Measurements from ENCODE around the gene YARS2. TPM values are rescaled to one million over a fixed set of nuclear protein-coding genes. Genes with fewer than 3 reads are reported as not detected.

The YARS2 gene
- total RNA-seq, 1 experiment from 2014 or later = 48.7 TPM

DNA sequence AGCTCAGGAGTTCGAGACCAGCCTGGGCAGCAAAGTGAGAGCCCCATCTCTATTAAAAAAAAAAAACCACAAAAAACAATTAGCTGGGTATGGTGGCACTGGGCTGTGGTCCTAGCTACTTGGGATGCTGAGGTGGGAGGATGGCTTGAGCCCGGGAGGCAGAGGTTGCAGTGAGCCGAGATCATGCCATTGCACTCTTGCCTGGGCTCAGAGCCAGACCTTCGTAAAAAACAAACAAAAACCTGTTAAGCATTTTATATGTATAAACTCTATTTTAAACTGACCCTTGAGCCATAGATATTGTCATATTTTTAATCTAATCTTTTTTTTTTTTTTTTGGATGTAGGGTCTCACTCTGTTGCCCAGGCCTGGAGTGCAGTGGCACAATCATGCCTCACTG is 40.9 kb downstream of the YARS2 start:
- no peak overlapping the region for H3K4me3 Mint-ChIP-seq (ENCODE audit: unreplicated experiment)
- intact Hi-C loops (cut with micrococcal nuclease; ENCODE audit: unreplicated experiment) = no loop called here

DNA sequence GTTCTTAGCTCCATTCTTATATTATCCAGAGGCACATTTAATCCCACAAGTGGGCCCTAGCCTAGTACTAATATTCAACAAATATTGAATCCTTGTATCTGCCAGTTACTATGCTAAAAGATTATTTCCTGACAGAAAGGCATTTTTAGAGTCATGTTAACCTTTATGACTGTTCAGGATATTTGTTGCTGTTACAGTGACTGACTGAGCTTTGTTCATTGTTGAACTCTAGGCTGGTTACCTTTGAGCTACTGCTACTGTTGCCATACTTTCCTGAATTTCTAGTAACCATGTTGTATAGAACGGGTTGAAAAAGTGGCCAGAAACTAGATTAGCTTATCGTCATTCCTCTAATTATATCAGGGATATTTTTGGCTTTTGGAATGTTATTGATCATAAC is 46.8 kb downstream of the YARS2 start:
- no peaks in the 10 kb centered on the region for H3K4me1 ChIP-seq
- TF ChIP-seq, protein P1, sequence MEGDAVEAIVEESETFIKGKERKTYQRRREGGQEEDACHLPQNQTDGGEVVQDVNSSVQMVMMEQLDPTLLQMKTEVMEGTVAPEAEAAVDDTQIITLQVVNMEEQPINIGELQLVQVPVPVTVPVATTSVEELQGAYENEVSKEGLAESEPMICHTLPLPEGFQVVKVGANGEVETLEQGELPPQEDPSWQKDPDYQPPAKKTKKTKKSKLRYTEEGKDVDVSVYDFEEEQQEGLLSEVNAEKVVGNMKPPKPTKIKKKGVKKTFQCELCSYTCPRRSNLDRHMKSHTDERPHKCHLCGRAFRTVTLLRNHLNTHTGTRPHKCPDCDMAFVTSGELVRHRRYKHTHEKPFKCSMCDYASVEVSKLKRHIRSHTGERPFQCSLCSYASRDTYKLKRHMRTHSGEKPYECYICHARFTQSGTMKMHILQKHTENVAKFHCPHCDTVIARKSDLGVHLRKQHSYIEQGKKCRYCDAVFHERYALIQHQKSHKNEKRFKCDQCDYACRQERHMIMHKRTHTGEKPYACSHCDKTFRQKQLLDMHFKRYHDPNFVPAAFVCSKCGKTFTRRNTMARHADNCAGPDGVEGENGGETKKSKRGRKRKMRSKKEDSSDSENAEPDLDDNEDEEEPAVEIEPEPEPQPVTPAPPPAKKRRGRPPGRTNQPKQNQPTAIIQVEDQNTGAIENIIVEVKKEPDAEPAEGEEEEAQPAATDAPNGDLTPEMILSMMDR (IDR thresholded peaks at IDR 0.05; ENCODE audit: insufficient read depth in 1 of 2, low read depth in 1 of 2, low read length in 1 of 2, severe bottlenecking in 1 of 2, unreplicated experiment in 1 of 2) = no peak
- no peak overlapping the region for H3K4me3 Mint-ChIP-seq (ENCODE audit: unreplicated experiment)
- peaks cover 47% of the 10 kb centered on the region for H3K36me3 Mint-ChIP-seq (ENCODE audit: insufficient read depth, unreplicated experiment)
- CTCF ChIA-PET = no interaction called here
- peaks cover 6% of the 10 kb centered on the region for H3K4me1 Mint-ChIP-seq (ENCODE audit: low read depth, unreplicated experiment)
- H3K27me3 ChIP-seq (replicated peaks; ENCODE audit: control insufficient read depth, insufficient read depth, low read length) = no peaks in the 10 kb centered on the region
- H3K27ac Mint-ChIP-seq (ENCODE audit: unreplicated experiment) = no peak overlapping the region
- no peaks in the 10 kb centered on the region for H3K27me3 Mint-ChIP-seq (ENCODE audit: insufficient read depth, unreplicated experiment)
- POLR2A ChIA-PET = no interaction called here
- no peaks in the 10 kb centered on the region for H3K9me3 ChIP-seq
- BruUV-seq (replicated peaks) = no TSS peak
- no peak for DNase-seq
- intact Hi-C loops (cut with micrococcal nuclease; ENCODE audit: unreplicated experiment) = no loop called here
- no peaks in the 10 kb centered on the region for H3K9me3 Mint-ChIP-seq (ENCODE audit: unreplicated experiment)
- 0 out of 2 replicates have a peak, but pooled peaks cover 2% of the 10 kb centered on the region for H3K36me3 ChIP-seq (ENCODE audit: control insufficient read depth, insufficient read depth, low read length)
- H3K4me3 ChIP-seq (ENCODE audit: low read depth, low read length) = no peak overlapping the region

More for the DNA sequence above, 40.9 kb downstream of the YARS2 start:
- Histone ChIP-seq H3K36me3 (ENCODE audit: control insufficient read depth, insufficient read depth, low read length) (0 out of 2 replicates have a peak, but pooled peaks cover 2% of the 10 kb centered on the region), H3K9me3 (no peaks in the 10 kb centered on the region), H3K4me3 (ENCODE audit: low read depth, low read length) (no peak overlapping the region), H3K4me1 (no peaks in the 10 kb centered on the region), H3K27me3 (replicated peaks; ENCODE audit: control insufficient read depth, insufficient read depth, low read length) (no peaks in the 10 kb centered on the region)
- Mint-ChIP-seq H3K9me3 (ENCODE audit: unreplicated experiment) (no peaks in the 10 kb centered on the region), H3K27me3 (ENCODE audit: insufficient read depth, unreplicated experiment) (no peaks in the 10 kb centered on the region), H3K27ac (ENCODE audit: unreplicated experiment) (no peak overlapping the region), H3K36me3 (ENCODE audit: insufficient read depth, unreplicated experiment) (peaks cover 36% of the 10 kb centered on the region), H3K4me1 (ENCODE audit: low read depth, unreplicated experiment) (peaks cover 6% of the 10 kb centered on the region)
- no TSS peak for BruUV-seq (replicated peaks)
- CTCF ChIA-PET = no interaction called here
- TF ChIP-seq, protein P1 (IDR thresholded peaks at IDR 0.05; ENCODE audit: insufficient read depth in 1 of 2, low read depth in 1 of 2, low read length in 1 of 2, severe bottlenecking in 1 of 2, unreplicated experiment in 1 of 2) = no peak
- POLR2A ChIA-PET = interaction anchor here (0.6 to 0.7 kb wide), 2 partner anchors 10 to 737 kb away, joined by 4 to 5 read pairs; no protein-coding TSS in a partner anchor
- DNase-seq = no peak

DNA sequence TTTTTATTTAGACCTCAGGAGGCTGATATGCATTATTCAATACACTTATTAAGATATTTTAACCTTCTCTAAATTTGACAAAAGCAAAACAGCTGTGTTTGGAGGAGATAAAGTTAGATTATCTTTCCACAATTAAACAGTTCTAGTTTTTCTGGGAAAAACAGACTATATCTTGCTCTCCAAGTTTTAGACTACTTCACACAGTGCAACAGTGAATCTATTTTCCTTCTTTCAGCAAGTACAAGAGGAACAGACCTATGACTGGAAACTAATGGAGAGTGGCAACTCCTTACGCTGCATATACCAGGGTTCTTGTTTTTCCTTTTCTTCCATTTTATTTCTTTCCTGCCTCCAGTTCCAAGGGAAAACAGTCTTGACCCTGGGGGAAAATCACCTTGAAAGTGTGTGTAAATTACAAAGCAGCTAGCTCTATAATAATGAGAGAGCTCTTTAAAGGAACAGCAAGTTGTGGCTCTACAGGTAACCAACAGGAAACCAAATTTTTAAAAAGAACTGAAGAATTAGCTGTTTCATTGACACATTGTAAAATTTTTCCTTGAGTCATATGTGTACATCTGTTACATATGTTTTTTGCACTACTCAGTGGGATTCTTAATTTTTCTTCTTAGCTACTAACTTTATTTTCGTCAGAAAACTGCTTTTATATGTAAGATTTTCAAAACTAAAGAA is 49.2 kb downstream of the YARS2 start:
- BruUV-seq (replicated peaks) = no TSS peak
- no peaks in the 10 kb centered on the region for H3K9me3 Mint-ChIP-seq (ENCODE audit: unreplicated experiment)
- Histone ChIP-seq H3K9me3 (no peaks in the 10 kb centered on the region), H3K4me3 (ENCODE audit: low read depth, low read length) (no peak overlapping the region), H3K27me3 (replicated peaks; ENCODE audit: control insufficient read depth, insufficient read depth, low read length) (no peaks in the 10 kb centered on the region), H3K36me3 (ENCODE audit: control insufficient read depth, insufficient read depth, low read length) (no peaks in the 10 kb centered on the region), H3K4me1 (no peaks in the 10 kb centered on the region)
- peaks cover 6% of the 10 kb centered on the region for H3K4me1 Mint-ChIP-seq (ENCODE audit: low read depth, unreplicated experiment)
- intact Hi-C loops (cut with micrococcal nuclease; ENCODE audit: unreplicated experiment) = no loop called here
- H3K27ac Mint-ChIP-seq (ENCODE audit: unreplicated experiment) = no peak overlapping the region
- peaks cover 39% of the 10 kb centered on the region for H3K36me3 Mint-ChIP-seq (ENCODE audit: insufficient read depth, unreplicated experiment)
- POLR2A ChIA-PET = no interaction called here
- TF ChIP-seq, protein P1 (IDR thresholded peaks at IDR 0.05; ENCODE audit: insufficient read depth in 1 of 2, low read depth in 1 of 2, low read length in 1 of 2, severe bottlenecking in 1 of 2, unreplicated experiment in 1 of 2) = no peak
- H3K27me3 Mint-ChIP-seq (ENCODE audit: insufficient read depth, unreplicated experiment) = no peaks in the 10 kb centered on the region
- H3K4me3 Mint-ChIP-seq (ENCODE audit: unreplicated experiment) = no peak overlapping the region
- no peak for DNase-seq
- CTCF ChIA-PET = interaction anchor here (0.6 kb wide), 1 partner anchor 48 kb away, joined by 4 read pairs; no protein-coding TSS in a partner anchor

Data from Caco-2 (cell line).